ENCODE data around the gene GRAMD2B.
A peak's percentile ranks its signal among the peaks of the same experiment; 100 is the strongest.
"Not testable (repeated sequence)": the region's sequence is repeated elsewhere in the genome, so short reads cannot be mapped to it uniquely, and the experiment has no call there.

The GRAMD2B gene

GRCh38 chr5:126414874-126415502, 8.2 kb upstream of the GRAMD2B start:
- no peak for DNase-seq

DNA sequence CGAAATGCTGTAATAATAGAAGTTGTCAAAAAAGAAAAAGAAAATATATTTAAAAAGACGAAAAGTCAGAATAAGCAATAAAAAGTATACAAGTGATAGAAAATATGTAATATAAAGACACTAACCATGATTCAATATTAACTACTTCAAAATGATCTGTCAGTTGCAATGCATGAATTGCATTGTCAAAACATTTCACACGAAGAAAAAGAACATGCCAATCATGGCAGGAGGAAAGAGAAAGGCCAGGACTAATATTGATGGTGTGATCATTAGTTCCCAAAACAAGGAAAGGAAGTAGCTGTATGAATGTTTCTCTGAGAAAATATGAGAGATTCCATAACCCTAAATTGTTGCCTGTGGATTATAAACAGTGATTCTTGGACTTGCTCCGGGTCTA, 7.4 kb upstream of the GRAMD2B start:
- no peak for DNase-seq

DNA sequence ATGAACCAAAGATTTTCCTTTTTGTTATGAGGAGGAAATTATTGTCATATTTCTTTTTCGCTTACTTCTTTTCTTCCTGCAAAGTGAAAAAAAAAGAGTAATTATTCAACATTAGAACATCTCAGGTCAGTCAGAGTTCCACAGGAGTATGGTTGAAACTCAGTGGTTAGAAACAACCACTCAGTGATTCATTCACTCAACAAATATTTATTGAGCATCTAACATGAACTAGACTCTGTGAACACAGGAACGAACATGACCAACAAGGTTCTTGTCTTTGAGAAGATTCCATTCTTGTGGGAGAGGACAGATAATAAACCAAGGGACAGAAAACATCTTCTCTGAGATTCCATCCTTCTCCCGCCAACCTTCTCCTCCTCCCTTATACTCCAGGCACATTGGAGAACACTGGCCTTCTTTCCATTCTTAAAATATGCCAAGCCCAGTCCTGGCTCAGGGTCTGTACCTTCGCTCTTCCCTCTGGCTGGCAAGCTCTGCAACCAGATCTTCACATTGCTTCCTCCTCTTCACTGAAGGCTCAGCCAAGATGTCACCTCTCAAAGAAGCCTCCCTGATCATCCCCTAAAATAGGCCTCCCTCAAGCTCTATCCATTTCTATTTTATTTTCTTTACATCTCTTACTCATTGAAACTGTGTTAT, 6.8 kb upstream of the GRAMD2B start:
- DNase-seq = no peak

DNA sequence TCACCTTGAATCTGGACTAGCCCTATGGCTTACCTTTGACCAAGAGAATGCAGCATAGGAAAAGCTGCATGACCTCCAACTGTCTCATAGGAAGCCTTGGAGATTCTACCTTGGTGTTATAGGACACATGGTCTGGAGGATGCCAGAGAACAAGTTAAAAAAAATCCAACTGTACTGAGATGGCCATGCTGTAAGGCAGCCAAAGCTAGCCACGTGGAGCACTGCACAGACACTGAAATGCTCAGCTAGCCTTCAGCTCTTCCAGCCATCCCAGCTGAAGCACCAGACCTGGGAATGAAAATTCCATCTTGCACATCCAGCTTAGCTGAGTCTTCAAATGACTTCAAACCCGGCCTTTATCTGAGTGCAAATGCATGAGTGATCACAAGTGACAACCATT, 6.0 kb upstream of the GRAMD2B start:
- DNase-seq = no peak

DNA sequence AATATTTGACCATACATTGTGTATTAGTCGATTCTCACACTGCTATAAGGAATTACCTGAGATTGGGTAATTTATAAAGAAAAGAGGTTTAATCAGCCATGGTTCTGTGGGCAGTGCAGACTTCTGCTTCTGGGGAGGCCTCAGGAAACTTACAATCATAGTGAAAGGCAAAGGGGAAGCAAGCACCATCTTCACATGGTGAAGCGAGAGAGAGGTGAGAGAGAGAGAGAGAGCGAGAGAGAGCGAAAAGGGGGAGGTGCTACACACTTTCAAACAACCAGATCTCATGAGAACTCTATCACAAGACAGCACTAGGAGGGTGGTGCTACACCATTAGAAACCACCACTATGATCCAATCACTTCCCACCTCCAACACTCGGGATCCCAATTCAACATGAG, 4.1 kb upstream of the GRAMD2B start:
- no peak for DNase-seq

- DNase-seq = no peak
Measured at GRCh38 chr5:126428421-126428820, 5.2 kb downstream of the GRAMD2B start.

- no peak for DNase-seq
Measured at GRCh38 chr5:126430631-126431030, 7.4 kb downstream of the GRAMD2B start.

DNA sequence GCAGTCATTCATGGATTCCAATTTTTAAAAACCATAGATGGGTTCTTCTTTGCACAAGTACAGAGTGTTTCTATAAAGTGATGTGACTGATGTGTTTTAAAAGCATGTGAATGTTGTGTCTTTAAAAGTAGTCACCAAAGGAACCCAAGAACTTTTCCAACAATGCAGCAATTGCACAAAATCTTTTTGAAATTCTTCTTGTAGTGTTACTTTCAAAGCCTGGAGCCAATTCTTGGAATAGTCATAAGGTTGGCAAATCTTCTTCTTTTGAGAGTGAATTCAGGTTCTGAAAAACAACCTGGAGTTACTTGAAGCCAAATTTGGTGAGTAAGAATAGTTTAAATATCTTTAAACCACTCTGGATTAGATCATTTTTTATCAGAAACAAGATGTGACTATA, 10.5 kb downstream of the GRAMD2B start:
- DNase-seq = no peak

- DNase-seq = no peak
Measured at GRCh38 chr5:126435261-126435660, 12.1 kb downstream of the GRAMD2B start.

DNA sequence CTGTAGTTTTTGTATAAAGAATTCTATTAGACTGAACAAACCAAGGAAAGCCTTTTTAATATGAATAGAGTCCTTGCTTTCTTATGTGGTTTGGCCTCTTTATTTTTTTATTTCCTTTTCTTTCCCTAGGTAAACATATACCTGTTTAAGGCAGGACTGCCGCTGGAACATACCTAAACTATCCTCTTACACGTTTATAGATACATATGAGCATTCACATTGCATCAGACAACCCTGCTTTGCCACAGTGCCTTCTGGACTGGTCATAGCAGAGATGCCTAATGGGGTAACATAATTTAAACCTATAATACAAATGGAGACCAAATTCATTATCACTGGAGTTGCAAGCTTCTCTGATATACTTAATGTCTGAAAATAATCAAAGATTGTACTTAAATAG, 12.5 kb downstream of the GRAMD2B start:
- no peak for DNase-seq

DNA sequence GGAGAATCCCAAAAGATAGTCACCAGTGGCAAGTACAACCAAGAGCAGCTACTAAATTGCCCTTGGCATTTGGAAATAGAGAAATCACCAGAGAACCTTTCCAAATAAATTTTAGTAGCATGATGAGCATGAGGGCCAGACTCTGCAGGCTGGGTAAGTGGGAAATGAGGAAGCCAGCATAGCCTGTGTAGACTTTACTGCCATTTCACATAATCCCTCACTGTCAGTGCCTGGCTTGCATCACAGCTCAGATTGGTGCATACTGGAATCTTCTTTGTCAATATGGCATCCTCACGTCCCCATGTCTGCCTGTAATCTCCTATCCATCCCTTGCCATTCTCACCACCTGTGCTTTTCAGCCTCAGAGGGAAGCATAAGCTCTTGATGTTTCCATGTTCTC, 14.5 kb downstream of the GRAMD2B start:
- DNase-seq = no peak

DNA sequence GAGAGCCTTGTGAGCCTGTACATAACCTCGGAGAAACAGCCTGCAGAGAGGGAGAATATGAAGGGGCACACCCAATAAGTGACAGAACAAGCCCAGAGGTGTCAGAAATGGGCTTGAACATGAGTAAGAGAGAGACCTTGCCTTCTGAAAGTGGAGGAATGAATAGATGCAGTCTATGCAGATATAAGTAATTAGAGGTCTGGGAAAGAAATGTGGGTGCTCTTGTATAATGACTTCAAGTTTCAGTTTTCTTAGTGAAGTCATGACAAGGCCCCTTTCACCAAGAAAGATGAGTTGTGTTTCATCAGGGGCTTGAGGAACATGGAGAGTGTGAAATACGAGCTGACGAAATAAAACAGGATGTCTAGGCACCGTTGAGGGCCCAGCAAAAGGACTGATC, 15.1 kb downstream of the GRAMD2B start:
- no peak for DNase-seq

- DNase-seq = no peak
Measured at GRCh38 chr5:126438868-126439267, 15.7 kb downstream of the GRAMD2B start.

DNA sequence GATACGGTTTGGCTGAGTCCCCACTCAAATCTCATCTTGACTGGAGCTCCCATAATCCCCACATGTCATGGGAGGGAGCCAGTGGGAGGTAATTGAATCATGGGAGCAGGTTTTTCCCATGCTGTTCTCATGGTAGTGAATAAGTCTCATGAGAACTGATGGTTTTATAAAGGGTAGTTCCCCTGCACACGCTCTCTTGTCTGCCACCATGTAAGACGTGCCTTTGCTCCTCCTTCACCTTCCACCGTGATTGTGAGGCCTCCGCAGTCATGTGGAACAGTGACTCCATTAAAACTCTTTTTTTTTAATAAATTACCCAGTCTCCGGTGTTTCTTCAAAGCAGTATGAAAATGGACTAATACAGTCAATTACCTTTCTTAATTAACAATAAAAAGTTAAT, 16.5 kb downstream of the GRAMD2B start:
- DNase-seq = not testable (repeated sequence)

GRCh38 chr5:126441230-126441629, 18.0 kb downstream of the GRAMD2B start:
- DNase-seq = no peak

DNA sequence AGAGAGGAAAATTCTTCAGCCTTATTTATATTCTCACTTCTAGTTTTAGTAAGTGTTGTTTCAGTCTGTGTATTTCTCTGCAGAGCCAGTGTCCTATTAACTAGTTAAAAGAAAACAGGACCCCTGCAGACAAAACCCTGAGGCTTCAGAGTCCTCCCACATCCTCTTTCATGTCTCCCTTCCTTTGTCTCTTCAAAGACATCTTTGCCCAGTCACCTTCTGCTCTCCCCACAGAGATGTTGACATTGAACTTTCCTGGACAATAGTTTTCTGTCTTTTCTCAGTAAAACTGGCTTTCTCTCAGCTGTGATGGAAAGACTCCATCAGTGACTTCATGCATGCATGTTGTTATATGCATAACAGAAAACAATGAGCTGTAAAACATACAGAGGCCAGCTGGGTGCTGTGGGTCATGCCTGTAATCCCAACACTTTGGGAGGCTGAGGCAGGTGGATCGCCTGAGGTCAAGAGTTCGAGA, 20.2 kb downstream of the GRAMD2B start:
- DNase-seq = no peak

- DNase-seq = no peak
Measured at GRCh38 chr5:126444137-126444536, 20.9 kb downstream of the GRAMD2B start.

DNA sequence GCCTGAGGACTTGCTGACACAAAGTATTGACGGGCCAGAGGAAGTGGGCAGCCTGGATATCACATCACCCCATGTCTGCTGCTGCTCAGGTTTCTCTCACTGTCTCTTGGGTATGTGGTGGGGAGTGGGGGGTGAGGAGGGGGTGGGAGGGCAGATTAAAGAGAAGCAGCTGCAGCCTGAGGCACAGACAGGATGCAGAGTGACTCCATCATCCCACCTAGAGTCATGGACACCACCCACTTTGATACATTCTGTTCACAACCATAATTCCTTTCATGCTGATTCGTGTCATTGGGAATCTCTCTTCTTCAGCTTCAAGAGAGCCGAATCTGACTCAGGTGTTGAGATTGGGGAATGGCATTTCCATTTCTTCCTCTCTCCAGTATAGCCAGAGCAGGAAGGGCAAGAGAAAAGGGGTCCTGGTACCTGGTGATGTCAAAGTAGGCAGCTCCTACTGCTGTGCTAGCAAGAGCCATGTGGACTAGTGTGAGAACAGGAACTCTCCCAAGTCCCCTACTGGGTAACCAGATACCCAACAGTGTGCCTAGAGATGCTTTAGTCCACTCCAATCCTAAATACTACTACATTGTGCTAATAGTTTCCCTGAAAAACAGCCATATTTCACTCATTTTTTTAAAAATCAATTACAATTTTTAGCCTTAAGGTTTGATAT, 22.4 kb downstream of the GRAMD2B start:
- no peak for DNase-seq

GRCh38 chr5:126446498-126447224, 23.5 kb downstream of the GRAMD2B start:
- no peak for DNase-seq

GRCh38 chr5:126448720-126449119, 25.5 kb downstream of the GRAMD2B start:
- DNase-seq = no peak

- peak; percentile 67 for DNase-seq
Measured at GRCh38 chr5:126449751-126450271, 26.6 kb downstream of the GRAMD2B start.

GRCh38 chr5:126450346-126450745, 27.1 kb downstream of the GRAMD2B start:
- DNase-seq = no peak

DNA sequence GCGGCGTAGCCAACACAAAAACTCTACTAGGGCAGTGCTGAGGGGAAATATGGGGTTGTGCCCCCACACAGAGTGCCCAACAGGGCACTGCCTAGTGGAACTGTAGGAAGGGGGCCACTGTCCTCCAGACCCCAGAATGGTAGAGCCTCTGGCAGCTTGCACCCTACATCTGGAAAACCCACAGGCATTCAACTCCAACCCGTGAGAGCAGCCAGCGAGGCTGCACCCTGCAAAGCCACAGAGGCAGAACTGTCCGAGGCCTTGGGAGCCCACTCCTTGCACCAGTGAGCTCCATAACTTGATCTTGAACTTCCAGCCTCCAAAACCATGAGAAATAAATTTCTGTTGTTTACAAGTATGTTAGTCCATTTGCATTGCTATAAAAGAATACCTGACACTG, 27.7 kb downstream of the GRAMD2B start:
- DNase-seq = no peak
